Astrocyte (in vitro differentiated cells and primary cell): Measurements from ENCODE around the gene MYO5A. TPM values are rescaled to one million over a fixed set of nuclear protein-coding genes. Genes with fewer than 3 reads are reported as not detected.

Experiments used
- DNase-seq: peaks from one replicate; pipeline ENCODE4 v3.0.0-alpha.2; 2010; ENCODE audit warnings: low read depth
- FAIRE-seq: peaks from 2 replicates; lab custom pipeline; 2011; peaks lifted over from hg19 to GRCh38; lab: Jason Lieb, UNC
- H2AFZ ChIP-seq: 2 replicates; pipeline ENCODE4 v1.6.0; 2012; ENCODE audit warnings: low read depth, low read length, inconsistent platforms
- H3K27ac ChIP-seq: 2 replicates; pipeline ENCODE4 v1.5.1; 2011; ENCODE audit warnings: low read depth, low read length, inconsistent platforms
- H3K27me3 ChIP-seq: 2 replicates; pipeline ENCODE4 v1.6.0; 2011; ENCODE audit warnings: low read length, inconsistent platforms; ENCODE audit not compliant: insufficient read depth
- H3K36me3 ChIP-seq: 2 replicates; pipeline ENCODE4 v1.5.1; 2011; ENCODE audit warnings: low read length, inconsistent platforms; ENCODE audit not compliant: insufficient read depth
- H3K4me1 ChIP-seq: 2 replicates; pipeline ENCODE4 v1.5.1; 2011; ENCODE audit warnings: low read length, inconsistent platforms; ENCODE audit not compliant: insufficient read depth
- H3K4me2 ChIP-seq: 2 replicates; pipeline ENCODE4 v1.6.0; 2012; ENCODE audit warnings: low read length, inconsistent platforms
- H3K4me3 ChIP-seq: 2 replicates; pipeline ENCODE4 v1.5.1; 2011; ENCODE audit warnings: low read depth, mild to moderate bottlenecking, low read length, inconsistent platforms; ENCODE audit not compliant: insufficient read depth
- H3K79me2 ChIP-seq: 2 replicates; pipeline ENCODE4 v1.6.0; 2012; ENCODE audit warnings: mild to moderate bottlenecking, low read length, inconsistent platforms; ENCODE audit not compliant: insufficient read depth
- H3K9ac ChIP-seq: 2 replicates; pipeline ENCODE4 v1.6.0; 2012; ENCODE audit warnings: mild to moderate bottlenecking, low read length, inconsistent platforms
- H3K9me3 ChIP-seq: 2 replicates; pipeline ENCODE4 v1.5.1; 2012; ENCODE audit warnings: low read depth, mild to moderate bottlenecking, low read length, inconsistent platforms; ENCODE audit not compliant: insufficient read depth
- H4K20me1 ChIP-seq: 2 replicates; pipeline ENCODE4 v1.6.0; 2012; ENCODE audit warnings: low read length, inconsistent platforms; ENCODE audit not compliant: insufficient read depth
- H3K27ac Mint-ChIP-seq: one replicate; pipeline ENCODE4 v1.8.0; 2021; ENCODE audit warnings: mild to moderate bottlenecking, mixed read lengths; ENCODE audit not compliant: unreplicated experiment
- H3K27me3 Mint-ChIP-seq: one replicate; pipeline ENCODE4 v1.8.0; 2021; ENCODE audit warnings: low read depth, mixed read lengths; ENCODE audit not compliant: unreplicated experiment
- H3K36me3 Mint-ChIP-seq: one replicate; pipeline ENCODE4 v1.8.0; 2021; ENCODE audit warnings: low read depth, mixed read lengths; ENCODE audit not compliant: unreplicated experiment
- H3K4me1 Mint-ChIP-seq: one replicate; pipeline ENCODE4 v1.8.0; 2021; ENCODE audit warnings: low read depth, mixed read lengths; ENCODE audit not compliant: unreplicated experiment
- H3K4me3 Mint-ChIP-seq: one replicate; pipeline ENCODE4 v1.8.0; 2021; ENCODE audit warnings: mild to moderate bottlenecking, moderate library complexity, mixed read lengths; ENCODE audit not compliant: unreplicated experiment
- H3K9me3 Mint-ChIP-seq: one replicate; pipeline ENCODE4 v1.8.0; 2021; ENCODE audit warnings: mild to moderate bottlenecking, mixed read lengths; ENCODE audit not compliant: unreplicated experiment
- EZH2 ChIP-seq: IDR thresholded peaks from 2 replicates; pipeline ENCODE4 v1.6.1; 2012; ENCODE audit warnings: mild to moderate bottlenecking, low read length, inconsistent platforms; ENCODE audit not compliant: insufficient read depth
- total RNA-seq: library from RNA; stranded (reverse); gene quantifications from 2 replicates; pipeline ENCODE4 v1.2.1, GENCODE V29; 2021
- TF ChIP-seq, protein P1 (sequence below): IDR thresholded peaks from 2 replicates; pipeline ENCODE4 v1.5.1; 2011; ENCODE audit warnings: low read depth, mild to moderate bottlenecking, inconsistent platforms, low read length, moderate library complexity; ENCODE audit not compliant: insufficient read depth

Gene MYO5A
- total RNA-seq, 1 donor from 2014 or later: 47.6 TPM

DNA sequence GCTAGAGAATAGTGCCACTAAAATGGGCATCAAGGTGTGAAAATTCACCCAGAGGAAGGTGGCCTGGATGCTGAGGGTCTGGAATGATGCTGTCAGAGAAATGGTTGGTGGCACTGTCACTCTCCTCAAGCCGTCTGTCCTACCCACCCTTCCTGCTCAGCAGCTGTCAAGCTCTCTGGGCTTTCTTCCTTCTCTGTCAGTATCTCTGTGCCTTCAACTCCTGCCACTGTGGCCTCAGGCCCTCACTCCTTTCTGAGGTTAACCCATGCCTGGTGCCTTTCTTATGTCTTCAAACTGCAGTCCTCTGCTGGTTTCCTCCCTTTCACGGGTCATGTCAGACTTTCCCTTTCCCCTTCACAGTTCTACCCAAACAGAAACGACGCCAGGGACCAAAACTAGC lies 237.5 kb downstream of the MYO5A start:
- DNase-seq: no peak
- H3K4me1 Mint-ChIP-seq: peaks cover 18% of the 10 kb centered on the region
- Histone ChIP-seq H3K79me2 (no peaks in the 10 kb centered on the region), H3K4me2 (no peak overlapping the region), H3K4me1 (no peaks in the 10 kb centered on the region), H2AFZ (no peak overlapping the region), H3K9me3 (no peaks in the 10 kb centered on the region), H3K36me3 (no peaks in the 10 kb centered on the region), H3K4me3 (no peak overlapping the region), H4K20me1 (no peaks in the 10 kb centered on the region), H3K9ac (no peak overlapping the region), H3K27ac (no peak overlapping the region), H3K27me3 (peaks cover 18% of the 10 kb centered on the region)
- H3K4me3 Mint-ChIP-seq: no peak overlapping the region
- peaks cover 8% of the 10 kb centered on the region for H3K27me3 Mint-ChIP-seq
- no peak for TF ChIP-seq EZH2
- TF ChIP-seq, protein P1, sequence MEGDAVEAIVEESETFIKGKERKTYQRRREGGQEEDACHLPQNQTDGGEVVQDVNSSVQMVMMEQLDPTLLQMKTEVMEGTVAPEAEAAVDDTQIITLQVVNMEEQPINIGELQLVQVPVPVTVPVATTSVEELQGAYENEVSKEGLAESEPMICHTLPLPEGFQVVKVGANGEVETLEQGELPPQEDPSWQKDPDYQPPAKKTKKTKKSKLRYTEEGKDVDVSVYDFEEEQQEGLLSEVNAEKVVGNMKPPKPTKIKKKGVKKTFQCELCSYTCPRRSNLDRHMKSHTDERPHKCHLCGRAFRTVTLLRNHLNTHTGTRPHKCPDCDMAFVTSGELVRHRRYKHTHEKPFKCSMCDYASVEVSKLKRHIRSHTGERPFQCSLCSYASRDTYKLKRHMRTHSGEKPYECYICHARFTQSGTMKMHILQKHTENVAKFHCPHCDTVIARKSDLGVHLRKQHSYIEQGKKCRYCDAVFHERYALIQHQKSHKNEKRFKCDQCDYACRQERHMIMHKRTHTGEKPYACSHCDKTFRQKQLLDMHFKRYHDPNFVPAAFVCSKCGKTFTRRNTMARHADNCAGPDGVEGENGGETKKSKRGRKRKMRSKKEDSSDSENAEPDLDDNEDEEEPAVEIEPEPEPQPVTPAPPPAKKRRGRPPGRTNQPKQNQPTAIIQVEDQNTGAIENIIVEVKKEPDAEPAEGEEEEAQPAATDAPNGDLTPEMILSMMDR: no peak
- H3K36me3 Mint-ChIP-seq: no peaks in the 10 kb centered on the region
- FAIRE-seq: no peak
- H3K9me3 Mint-ChIP-seq: no peaks in the 10 kb centered on the region
- no peak overlapping the region for H3K27ac Mint-ChIP-seq

DNA sequence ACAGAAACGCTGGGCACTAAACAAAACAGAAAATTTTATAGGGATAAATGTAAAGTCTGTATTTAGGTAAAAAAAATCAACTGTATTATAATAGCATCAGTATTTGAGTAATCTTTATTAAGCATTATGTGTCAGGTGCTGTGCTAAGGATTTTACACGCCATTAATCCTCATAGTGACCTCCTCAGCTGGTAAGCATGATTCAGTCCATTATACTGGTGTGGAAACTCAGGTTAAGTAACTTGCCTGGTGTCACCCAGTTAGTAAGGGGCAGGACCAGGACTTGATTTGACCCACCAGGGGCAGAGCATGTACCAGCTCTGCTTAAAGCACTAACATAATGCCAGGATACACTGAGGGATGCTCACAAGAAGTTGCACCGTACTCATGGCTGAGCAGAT lies 237.9 kb downstream of the MYO5A start:
- H3K4me1 Mint-ChIP-seq: peaks cover 18% of the 10 kb centered on the region
- Histone ChIP-seq H3K36me3 (no peaks in the 10 kb centered on the region), H3K27me3 (peaks cover 18% of the 10 kb centered on the region), H4K20me1 (no peaks in the 10 kb centered on the region), H3K4me1 (no peaks in the 10 kb centered on the region), H2AFZ (no peak overlapping the region), H3K79me2 (no peaks in the 10 kb centered on the region), H3K9me3 (no peaks in the 10 kb centered on the region), H3K4me2 (no peak overlapping the region), H3K27ac (no peak overlapping the region), H3K9ac (no peak overlapping the region), H3K4me3 (no peak overlapping the region)
- no peak overlapping the region for H3K27ac Mint-ChIP-seq
- DNase-seq (no peak), FAIRE-seq (no peak)
- no peaks in the 10 kb centered on the region for H3K9me3 Mint-ChIP-seq
- peaks cover 8% of the 10 kb centered on the region for H3K27me3 Mint-ChIP-seq
- H3K36me3 Mint-ChIP-seq: no peaks in the 10 kb centered on the region
- TF ChIP-seq, protein P1: no peak
- TF ChIP-seq EZH2: no peak
- no peak overlapping the region for H3K4me3 Mint-ChIP-seq

DNA sequence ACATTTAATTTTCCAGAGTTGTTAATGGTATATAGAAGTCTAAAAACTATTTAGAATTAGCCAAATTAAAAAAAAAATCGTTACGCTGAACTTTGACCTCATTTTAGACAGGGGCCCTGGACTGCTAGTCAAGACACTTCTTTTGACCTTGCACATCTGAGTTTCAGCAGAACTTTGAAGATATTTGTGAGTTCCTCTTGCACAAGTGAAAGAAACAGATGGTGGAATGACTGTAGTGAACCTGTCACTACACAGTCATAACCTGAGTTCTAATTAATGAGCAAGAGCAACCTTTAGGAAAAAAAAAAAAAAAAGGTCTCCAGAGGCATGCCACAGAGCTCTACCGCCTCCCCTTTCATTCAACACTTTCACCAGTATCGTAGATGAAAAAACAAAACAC lies 238.4 kb downstream of the MYO5A start:
- H3K36me3 ChIP-seq: no peaks in the 10 kb centered on the region
- H3K27ac Mint-ChIP-seq: no peak overlapping the region
- H3K27me3 Mint-ChIP-seq: peaks cover 8% of the 10 kb centered on the region
- no peaks in the 10 kb centered on the region for H3K79me2 ChIP-seq
- FAIRE-seq (no peak), DNase-seq (no peak)
- no peak overlapping the region for H3K9ac ChIP-seq
- no peak overlapping the region for H3K4me3 ChIP-seq
- peaks cover 18% of the 10 kb centered on the region for H3K27me3 ChIP-seq
- H3K4me2 ChIP-seq: no peak overlapping the region
- H2AFZ ChIP-seq: no peak overlapping the region
- H3K9me3 Mint-ChIP-seq: no peaks in the 10 kb centered on the region
- H3K27ac ChIP-seq: no peak overlapping the region
- H3K4me1 Mint-ChIP-seq: peaks cover 18% of the 10 kb centered on the region
- H3K4me3 Mint-ChIP-seq: no peak overlapping the region
- no peaks in the 10 kb centered on the region for H4K20me1 ChIP-seq
- no peaks in the 10 kb centered on the region for H3K9me3 ChIP-seq
- no peaks in the 10 kb centered on the region for H3K36me3 Mint-ChIP-seq
- no peaks in the 10 kb centered on the region for H3K4me1 ChIP-seq
- TF ChIP-seq, protein P1: no peak
- TF ChIP-seq EZH2: no peak
